Astrocyte (in vitro differentiated cells and primary cell): ENCODE results near the gene MYH15. TPM values are rescaled to one million over a fixed set of nuclear protein-coding genes. Genes with fewer than 3 reads are reported as not detected.
A peak's percentile ranks its signal among the peaks of the same experiment; 100 is the strongest.

Experiments
- DNase-seq: peaks from one replicate; pipeline ENCODE4 v3.0.0-alpha.2; 2010; ENCODE audit warnings: low read depth
- FAIRE-seq: peaks from 2 replicates; lab custom pipeline; 2011; peaks lifted over from hg19 to GRCh38; lab: Jason Lieb, UNC
- H2AFZ ChIP-seq: 2 replicates; pipeline ENCODE4 v1.6.0; 2012; ENCODE audit warnings: low read depth, low read length, inconsistent platforms
- H3K27ac ChIP-seq: 2 replicates; pipeline ENCODE4 v1.5.1; 2011; ENCODE audit warnings: low read depth, low read length, inconsistent platforms
- H3K27me3 ChIP-seq: 2 replicates; pipeline ENCODE4 v1.6.0; 2011; ENCODE audit warnings: low read length, inconsistent platforms; ENCODE audit not compliant: insufficient read depth
- H3K36me3 ChIP-seq: 2 replicates; pipeline ENCODE4 v1.5.1; 2011; ENCODE audit warnings: low read length, inconsistent platforms; ENCODE audit not compliant: insufficient read depth
- H3K4me1 ChIP-seq: 2 replicates; pipeline ENCODE4 v1.5.1; 2011; ENCODE audit warnings: low read length, inconsistent platforms; ENCODE audit not compliant: insufficient read depth
- H3K4me2 ChIP-seq: 2 replicates; pipeline ENCODE4 v1.6.0; 2012; ENCODE audit warnings: low read length, inconsistent platforms
- H3K4me3 ChIP-seq: 2 replicates; pipeline ENCODE4 v1.5.1; 2011; ENCODE audit warnings: low read depth, mild to moderate bottlenecking, low read length, inconsistent platforms; ENCODE audit not compliant: insufficient read depth
- H3K79me2 ChIP-seq: 2 replicates; pipeline ENCODE4 v1.6.0; 2012; ENCODE audit warnings: mild to moderate bottlenecking, low read length, inconsistent platforms; ENCODE audit not compliant: insufficient read depth
- H3K9ac ChIP-seq: 2 replicates; pipeline ENCODE4 v1.6.0; 2012; ENCODE audit warnings: mild to moderate bottlenecking, low read length, inconsistent platforms
- H3K9me3 ChIP-seq: 2 replicates; pipeline ENCODE4 v1.5.1; 2012; ENCODE audit warnings: low read depth, mild to moderate bottlenecking, low read length, inconsistent platforms; ENCODE audit not compliant: insufficient read depth
- H4K20me1 ChIP-seq: 2 replicates; pipeline ENCODE4 v1.6.0; 2012; ENCODE audit warnings: low read length, inconsistent platforms; ENCODE audit not compliant: insufficient read depth
- H3K27ac Mint-ChIP-seq: one replicate; pipeline ENCODE4 v1.8.0; 2021; ENCODE audit warnings: mild to moderate bottlenecking, mixed read lengths; ENCODE audit not compliant: unreplicated experiment
- H3K27me3 Mint-ChIP-seq: one replicate; pipeline ENCODE4 v1.8.0; 2021; ENCODE audit warnings: low read depth, mixed read lengths; ENCODE audit not compliant: unreplicated experiment
- H3K36me3 Mint-ChIP-seq: one replicate; pipeline ENCODE4 v1.8.0; 2021; ENCODE audit warnings: low read depth, mixed read lengths; ENCODE audit not compliant: unreplicated experiment
- H3K4me1 Mint-ChIP-seq: one replicate; pipeline ENCODE4 v1.8.0; 2021; ENCODE audit warnings: low read depth, mixed read lengths; ENCODE audit not compliant: unreplicated experiment
- H3K4me3 Mint-ChIP-seq: one replicate; pipeline ENCODE4 v1.8.0; 2021; ENCODE audit warnings: mild to moderate bottlenecking, moderate library complexity, mixed read lengths; ENCODE audit not compliant: unreplicated experiment
- H3K9me3 Mint-ChIP-seq: one replicate; pipeline ENCODE4 v1.8.0; 2021; ENCODE audit warnings: mild to moderate bottlenecking, mixed read lengths; ENCODE audit not compliant: unreplicated experiment
- EZH2 ChIP-seq: IDR thresholded peaks from 2 replicates; pipeline ENCODE4 v1.6.1; 2012; ENCODE audit warnings: mild to moderate bottlenecking, low read length, inconsistent platforms; ENCODE audit not compliant: insufficient read depth
- total RNA-seq: library from RNA; stranded (reverse); gene quantifications from 2 replicates; pipeline ENCODE4 v1.2.1, GENCODE V29; 2021
- TF ChIP-seq, protein P1 (sequence below): IDR thresholded peaks from 2 replicates; pipeline ENCODE4 v1.5.1; 2011; ENCODE audit warnings: low read depth, mild to moderate bottlenecking, inconsistent platforms, low read length, moderate library complexity; ENCODE audit not compliant: insufficient read depth

The MYH15 gene
- total RNA-seq, 1 donor from 2014 or later, result 0.59 TPM

GRCh38 chr3:108554913-108555571, 44.6 kb upstream of the MYH15 start:
- Histone ChIP-seq H3K9ac (no peak overlapping the region), H3K4me1 (no peaks in the 10 kb centered on the region), H3K4me3 (no peak overlapping the region), H3K79me2 (no peaks in the 10 kb centered on the region), H3K36me3 (peaks cover 27% of the 10 kb centered on the region), H3K9me3 (no peaks in the 10 kb centered on the region), H3K4me2 (no peak overlapping the region), H3K27ac (no peak overlapping the region), H4K20me1 (no peaks in the 10 kb centered on the region), H2AFZ (no peak overlapping the region), H3K27me3 (no peaks in the 10 kb centered on the region)
- TF ChIP-seq, protein P1, sequence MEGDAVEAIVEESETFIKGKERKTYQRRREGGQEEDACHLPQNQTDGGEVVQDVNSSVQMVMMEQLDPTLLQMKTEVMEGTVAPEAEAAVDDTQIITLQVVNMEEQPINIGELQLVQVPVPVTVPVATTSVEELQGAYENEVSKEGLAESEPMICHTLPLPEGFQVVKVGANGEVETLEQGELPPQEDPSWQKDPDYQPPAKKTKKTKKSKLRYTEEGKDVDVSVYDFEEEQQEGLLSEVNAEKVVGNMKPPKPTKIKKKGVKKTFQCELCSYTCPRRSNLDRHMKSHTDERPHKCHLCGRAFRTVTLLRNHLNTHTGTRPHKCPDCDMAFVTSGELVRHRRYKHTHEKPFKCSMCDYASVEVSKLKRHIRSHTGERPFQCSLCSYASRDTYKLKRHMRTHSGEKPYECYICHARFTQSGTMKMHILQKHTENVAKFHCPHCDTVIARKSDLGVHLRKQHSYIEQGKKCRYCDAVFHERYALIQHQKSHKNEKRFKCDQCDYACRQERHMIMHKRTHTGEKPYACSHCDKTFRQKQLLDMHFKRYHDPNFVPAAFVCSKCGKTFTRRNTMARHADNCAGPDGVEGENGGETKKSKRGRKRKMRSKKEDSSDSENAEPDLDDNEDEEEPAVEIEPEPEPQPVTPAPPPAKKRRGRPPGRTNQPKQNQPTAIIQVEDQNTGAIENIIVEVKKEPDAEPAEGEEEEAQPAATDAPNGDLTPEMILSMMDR, result no peak
- no peak for TF ChIP-seq EZH2
- H3K27me3 Mint-ChIP-seq, result no peaks in the 10 kb centered on the region
- no peaks in the 10 kb centered on the region for H3K36me3 Mint-ChIP-seq
- H3K9me3 Mint-ChIP-seq, result no peaks in the 10 kb centered on the region
- FAIRE-seq, result no peak
- peak; percentile 31 for DNase-seq
- H3K4me3 Mint-ChIP-seq, result no peak overlapping the region
- H3K27ac Mint-ChIP-seq, result no peak overlapping the region
- peaks cover 5% of the 10 kb centered on the region for H3K4me1 Mint-ChIP-seq

GRCh38 chr3:108554229-108554628, 43.8 kb upstream of the MYH15 start:
- H3K4me1 Mint-ChIP-seq, result peaks cover 5% of the 10 kb centered on the region
- TF ChIP-seq, protein P1, result no peak
- no peak for TF ChIP-seq EZH2
- H3K9me3 Mint-ChIP-seq, result no peaks in the 10 kb centered on the region
- Histone ChIP-seq H3K9me3 (no peaks in the 10 kb centered on the region), H3K4me3 (no peak overlapping the region), H3K27ac (no peak overlapping the region), H3K4me1 (no peaks in the 10 kb centered on the region), H3K4me2 (no peak overlapping the region), H2AFZ (no peak overlapping the region), H4K20me1 (no peaks in the 10 kb centered on the region), H3K9ac (no peak overlapping the region), H3K27me3 (no peaks in the 10 kb centered on the region), H3K36me3 (peaks cover 22% of the 10 kb centered on the region), H3K79me2 (no peaks in the 10 kb centered on the region)
- no peak overlapping the region for H3K4me3 Mint-ChIP-seq
- DNase-seq, result no peak
- no peak for FAIRE-seq
- no peaks in the 10 kb centered on the region for H3K36me3 Mint-ChIP-seq
- no peak overlapping the region for H3K27ac Mint-ChIP-seq
- H3K27me3 Mint-ChIP-seq, result no peaks in the 10 kb centered on the region
